Measurements from ENCODE around the gene ABCB6.
A peak's percentile ranks its signal among the peaks of the same experiment; 100 is the strongest.

ABCB6 gene

DNA sequence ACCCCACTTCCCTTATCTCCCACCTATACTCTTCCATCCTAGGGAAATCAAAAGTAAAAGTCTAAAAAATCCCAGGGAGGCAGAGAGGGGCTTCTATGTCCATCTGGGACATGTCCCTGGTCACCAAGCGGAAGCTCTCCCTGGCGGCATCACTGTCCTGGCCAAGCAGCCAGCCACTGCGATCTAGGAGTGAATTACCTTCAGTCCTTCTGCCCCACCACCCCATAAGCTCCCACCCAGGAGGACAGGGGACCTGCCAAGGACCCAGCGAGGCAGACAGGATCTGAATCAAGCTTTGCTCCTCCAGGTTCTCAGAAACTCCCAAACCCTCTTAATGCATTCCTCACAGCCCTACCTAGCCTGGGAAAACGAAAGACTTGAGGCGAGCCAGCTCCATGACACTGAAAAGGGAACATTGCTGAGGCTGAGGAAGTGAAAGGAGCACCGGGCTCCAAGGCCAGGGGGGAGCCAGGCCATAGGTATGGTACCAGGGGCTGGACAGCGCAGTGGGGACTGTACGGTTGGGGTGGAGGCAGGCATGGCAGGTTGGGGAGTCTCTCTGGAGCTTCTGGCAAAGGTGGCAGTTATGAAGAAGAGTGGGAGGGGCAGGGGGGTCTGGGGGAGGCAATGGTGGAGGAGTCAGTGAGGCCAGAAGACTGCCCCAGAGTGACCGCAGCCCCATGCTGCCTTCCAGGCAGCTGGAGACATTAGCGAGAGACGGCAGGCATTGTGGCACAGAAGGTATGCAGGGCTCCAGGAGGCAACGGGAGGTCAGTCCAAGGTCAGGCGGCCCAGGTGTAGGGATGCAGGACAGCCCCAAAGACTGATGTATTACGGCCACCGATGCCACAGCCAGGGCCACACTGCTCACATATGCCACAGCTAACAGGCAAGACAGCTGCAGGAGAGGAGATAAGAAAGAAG is 46.3 kb downstream of the ABCB6 start:
- H3K9me3 ChIP-seq (ENCODE audit: control extremely low read depth in 1 of 5, control insufficient read depth in 4 of 5, insufficient read depth in 2 of 5, low read depth in 1 of 5, low read length in 4 of 5): no peaks in the 10 kb centered on the region
- H3K27ac ChIP-seq (ENCODE audit: insufficient read depth in 1 of 2, low read depth in 1 of 2, low read length in 2 of 2, poor library complexity in 1 of 2, severe bottlenecking in 2 of 2): no peak overlapping the region
- 93% methylated on average over 12 of the region's 16 CpGs for WGBS (ENCODE audit: insufficient coverage)
- ChIA-PET CTCF (interaction anchor here (0.9 to 9.4 kb wide), 13 partner anchors 8 to 179 kb away, joined by 3 to 238 read pairs (median 4); partner anchors contain the start of genes ABCB6, DNAJB2, NHEJ1 and ZFAND2B), POLR2A (interaction anchor here (0.7 to 1.6 kb wide), 2 partner anchors 10 to 34 kb away, joined by 4 to 6 read pairs; partner anchors contain the start of gene ZFAND2B)
- no peak overlapping the region for H3K4me3 ChIP-seq (ENCODE audit: control insufficient read depth in 1 of 7, extremely low read depth in 1 of 7, insufficient read depth in 4 of 7, low read depth in 2 of 7, low read length in 6 of 7)
- peaks cover 9 to 37% (median 23%) of the 10 kb centered on the region in 4 experiments for H3K36me3 ChIP-seq (ENCODE audit: control insufficient read depth in 4 of 4, insufficient read depth in 4 of 4, low read length in 3 of 4)
- DNase-seq: no peak
- H3K27me3 ChIP-seq (replicated peaks in 2 of 5; ENCODE audit: control insufficient read depth in 4 of 5, insufficient read depth in 5 of 5, low read length in 4 of 5): no peaks in the 10 kb centered on the region
- peaks cover 6 to 29% (median 24%) of the 10 kb centered on the region in 4 experiments for H3K4me1 ChIP-seq (ENCODE audit: control extremely low read depth in 1 of 4, control insufficient read depth in 4 of 4, insufficient read depth in 4 of 4, low read length in 3 of 4)

DNA sequence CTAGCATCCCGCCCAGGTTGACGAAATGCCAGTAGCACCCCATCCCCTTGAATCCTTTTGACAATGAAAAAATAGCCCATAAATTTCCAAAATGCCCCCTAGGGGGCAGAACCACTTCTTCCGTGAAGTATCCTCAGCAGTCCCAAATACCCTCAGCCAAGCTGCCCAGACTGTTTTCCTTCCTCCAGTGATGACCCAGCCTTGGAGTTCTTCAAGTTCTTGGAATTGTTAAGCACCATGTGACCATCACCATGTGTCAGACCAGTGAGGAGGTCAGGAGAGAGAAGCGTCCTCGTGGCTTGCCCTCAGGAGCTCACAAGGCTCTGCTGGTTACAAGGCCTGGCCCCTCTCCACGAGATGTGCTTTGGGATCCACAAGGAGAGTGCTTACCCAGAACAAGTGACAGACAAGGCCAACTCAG is 47.5 kb downstream of the ABCB6 start:
- H3K27ac ChIP-seq (ENCODE audit: insufficient read depth in 1 of 2, low read depth in 1 of 2, low read length in 2 of 2, poor library complexity in 1 of 2, severe bottlenecking in 2 of 2): no peak overlapping the region
- 78% methylated on average over 5 of the region's 6 CpGs for WGBS (ENCODE audit: insufficient coverage)
- H3K4me1 ChIP-seq (ENCODE audit: control extremely low read depth in 1 of 4, control insufficient read depth in 4 of 4, insufficient read depth in 4 of 4, low read length in 3 of 4): peaks cover 5 to 23% (median 15%) of the 10 kb centered on the region in 4 experiments
- H3K9me3 ChIP-seq (ENCODE audit: control extremely low read depth in 1 of 5, control insufficient read depth in 4 of 5, insufficient read depth in 2 of 5, low read depth in 1 of 5, low read length in 4 of 5): no peaks in the 10 kb centered on the region
- CTCF ChIA-PET: interaction anchor here (0.8 to 9.4 kb wide), 15 partner anchors 10 to 128 kb away, joined by 3 to 238 read pairs (median 4); partner anchors contain the start of genes ABCB6, ANKZF1, ATG9A and DNAJB2
- DNase-seq: peak in 2 of 3 donors; percentile 43 to 58
- POLR2A ChIA-PET: interaction anchor here (0.6 to 1.6 kb wide), 2 partner anchors 35 to 39 kb away, joined by 3 to 6 read pairs; partner anchors contain the start of gene ZFAND2B
- H3K4me3 ChIP-seq (ENCODE audit: control insufficient read depth in 1 of 7, extremely low read depth in 1 of 7, insufficient read depth in 4 of 7, low read depth in 2 of 7, low read length in 6 of 7): no peak overlapping the region
- H3K27me3 ChIP-seq (replicated peaks in 2 of 5; ENCODE audit: control insufficient read depth in 4 of 5, insufficient read depth in 5 of 5, low read length in 4 of 5): no peaks in the 10 kb centered on the region
- peaks cover 9 to 37% (median 23%) of the 10 kb centered on the region in 4 experiments for H3K36me3 ChIP-seq (ENCODE audit: control insufficient read depth in 4 of 4, insufficient read depth in 4 of 4, low read length in 3 of 4)

DNA sequence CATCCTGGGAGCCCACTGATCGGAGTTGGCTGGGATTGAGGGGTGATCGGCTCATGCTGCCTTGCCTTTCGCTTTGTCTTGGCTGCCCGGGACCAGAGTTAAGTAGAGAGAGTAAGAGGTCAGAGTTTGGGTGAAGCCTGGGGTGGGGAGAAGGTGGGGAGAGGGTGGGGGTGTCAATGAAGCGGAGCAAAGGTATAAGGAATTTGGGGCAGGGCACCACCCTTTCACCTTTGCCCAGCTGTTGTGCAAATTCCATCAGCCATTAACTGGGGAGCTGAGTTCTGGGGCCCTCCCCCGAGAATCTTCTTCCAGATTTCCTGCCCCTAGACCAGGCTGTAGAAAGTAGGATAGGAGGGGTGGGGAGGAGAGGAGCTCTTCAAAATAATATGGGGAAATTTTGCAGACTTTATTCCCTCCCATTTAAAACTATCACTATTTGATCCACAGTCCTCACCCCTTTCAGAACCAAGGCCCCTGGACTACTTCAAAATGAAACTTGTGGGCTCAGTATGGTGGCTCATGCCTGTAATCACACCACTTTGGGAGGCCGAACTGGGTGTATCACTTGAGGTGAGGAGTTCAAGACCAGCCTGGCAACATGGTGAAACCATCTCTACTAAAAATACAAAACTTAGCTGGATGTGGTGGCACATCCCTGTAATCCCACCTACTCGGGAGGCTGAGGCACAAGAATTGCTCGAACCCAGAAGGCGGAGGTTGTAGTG is 48.7 kb downstream of the ABCB6 start, which contains the start of gene SLC23A3:
SLC23A3 (minus strand) TSS at position 100 of the 725 bp plus-strand sequence; CDS start at position 55, 45 bp downstream.
- Histone ChIP-seq H3K27ac (ENCODE audit: insufficient read depth in 1 of 2, low read depth in 1 of 2, low read length in 2 of 2, poor library complexity in 1 of 2, severe bottlenecking in 2 of 2) (no peak within 1 kb of the TSS), H3K9me3 (ENCODE audit: control extremely low read depth in 1 of 5, control insufficient read depth in 4 of 5, insufficient read depth in 2 of 5, low read depth in 1 of 5, low read length in 4 of 5) (no peaks in the 10 kb centered on the region), H3K27me3 (replicated peaks in 2 of 5; ENCODE audit: control insufficient read depth in 4 of 5, insufficient read depth in 5 of 5, low read length in 4 of 5) (no peaks in the 10 kb centered on the region), H3K36me3 (ENCODE audit: control insufficient read depth in 4 of 4, insufficient read depth in 4 of 4, low read length in 3 of 4) (peaks cover 9 to 37% (median 23%) of the 10 kb centered on the region in 4 experiments), H3K4me1 (ENCODE audit: control extremely low read depth in 1 of 4, control insufficient read depth in 4 of 4, insufficient read depth in 4 of 4, low read length in 3 of 4) (peaks cover 0 to 14% (median 5%) of the 10 kb centered on the region in 4 experiments), H3K4me3 (ENCODE audit: control insufficient read depth in 1 of 7, extremely low read depth in 1 of 7, insufficient read depth in 4 of 7, low read depth in 2 of 7, low read length in 6 of 7) (no peak within 1 kb of the TSS)
- 100% methylated on average over 2 of the region's 10 CpGs for WGBS (ENCODE audit: insufficient coverage)
- ChIA-PET POLR2A (no interaction called here), CTCF (interaction anchor here (1.2 to 9.4 kb wide), 7 partner anchors 9 to 130 kb away, joined by 3 to 238 read pairs (median 8); partner anchors contain the start of genes ABCB6, ANKZF1, ATG9A and NHEJ1)
- DNase-seq: no peak

DNA sequence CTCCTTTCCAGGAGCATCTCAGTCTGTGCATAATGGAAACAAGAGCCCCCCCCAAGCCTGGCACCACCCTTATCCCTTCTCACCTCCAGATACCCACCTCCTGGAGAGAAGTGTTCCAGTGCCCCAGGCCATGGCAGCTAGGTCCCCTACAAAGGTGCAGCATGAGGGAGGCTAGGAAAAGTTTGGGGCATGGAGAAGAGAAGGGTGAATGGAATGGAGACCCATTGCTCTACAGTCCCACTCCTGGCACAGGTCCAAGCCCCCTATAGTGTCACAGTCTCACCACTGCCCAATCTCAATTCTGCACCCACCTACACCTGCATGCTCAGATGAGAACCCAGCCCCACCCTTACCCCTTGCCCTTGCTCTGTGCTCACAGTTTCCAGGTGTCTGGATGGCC is 49.8 kb downstream of the ABCB6 start:
- Histone ChIP-seq H3K4me3 (ENCODE audit: control insufficient read depth in 1 of 7, extremely low read depth in 1 of 7, insufficient read depth in 4 of 7, low read depth in 2 of 7, low read length in 6 of 7) (no peak overlapping the region), H3K27ac (ENCODE audit: insufficient read depth in 1 of 2, low read depth in 1 of 2, low read length in 2 of 2, poor library complexity in 1 of 2, severe bottlenecking in 2 of 2) (no peak overlapping the region), H3K9me3 (ENCODE audit: control extremely low read depth in 1 of 5, control insufficient read depth in 4 of 5, insufficient read depth in 2 of 5, low read depth in 1 of 5, low read length in 4 of 5) (no peaks in the 10 kb centered on the region), H3K27me3 (replicated peaks in 2 of 5; ENCODE audit: control insufficient read depth in 4 of 5, insufficient read depth in 5 of 5, low read length in 4 of 5) (no peaks in the 10 kb centered on the region), H3K36me3 (ENCODE audit: control insufficient read depth in 4 of 4, insufficient read depth in 4 of 4, low read length in 3 of 4) (peaks cover 3 to 25% (median 14%) of the 10 kb centered on the region in 4 experiments), H3K4me1 (ENCODE audit: control extremely low read depth in 1 of 4, control insufficient read depth in 4 of 4, insufficient read depth in 4 of 4, low read length in 3 of 4) (peaks cover 0 to 11% (median 5%) of the 10 kb centered on the region in 4 experiments)
- no peak for DNase-seq
- CTCF ChIA-PET: interaction anchor here (4.3 to 9.4 kb wide), 3 partner anchors 12 to 45 kb away, joined by 42 to 238 read pairs (median 111); partner anchors contain the start of genes ABCB6, NHEJ1 and ZFAND2B
- POLR2A ChIA-PET: no interaction called here

DNA sequence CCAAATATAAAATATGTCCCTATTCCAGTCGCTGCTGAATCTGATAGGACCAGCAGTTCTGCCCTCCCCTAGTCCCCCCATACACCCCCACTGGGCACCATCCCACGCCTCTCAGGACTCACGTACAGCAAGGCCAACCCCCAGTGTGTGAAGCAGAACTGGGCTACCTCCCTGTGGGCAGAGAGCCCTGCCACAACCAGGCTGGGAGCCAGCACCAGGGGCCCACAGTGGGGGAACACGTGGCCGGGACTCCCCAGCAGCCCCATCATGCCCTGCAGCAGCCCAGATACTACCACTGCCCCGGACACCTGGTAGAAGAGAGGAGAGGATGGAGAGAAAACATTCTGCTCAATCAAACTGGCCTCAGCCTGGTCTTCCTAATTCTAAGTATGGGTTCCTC is 50.2 kb downstream of the ABCB6 start:
- ChIA-PET POLR2A (no interaction called here), CTCF (interaction anchor here (9.4 kb wide), 1 partner anchor 45 kb away, joined by 238 read pairs; the partner anchor contains the start of genes ABCB6 and ZFAND2B)
- Histone ChIP-seq H3K4me3 (ENCODE audit: control insufficient read depth in 1 of 7, extremely low read depth in 1 of 7, insufficient read depth in 4 of 7, low read depth in 2 of 7, low read length in 6 of 7) (no peak overlapping the region), H3K27ac (ENCODE audit: insufficient read depth in 1 of 2, low read depth in 1 of 2, low read length in 2 of 2, poor library complexity in 1 of 2, severe bottlenecking in 2 of 2) (no peak overlapping the region), H3K4me1 (ENCODE audit: control extremely low read depth in 1 of 4, control insufficient read depth in 4 of 4, insufficient read depth in 4 of 4, low read length in 3 of 4) (peaks cover 0 to 11% (median 5%) of the 10 kb centered on the region in 4 experiments), H3K36me3 (ENCODE audit: control insufficient read depth in 4 of 4, insufficient read depth in 4 of 4, low read length in 3 of 4) (peaks cover 2 to 21% (median 11%) of the 10 kb centered on the region in 4 experiments), H3K27me3 (replicated peaks in 2 of 5; ENCODE audit: control insufficient read depth in 4 of 5, insufficient read depth in 5 of 5, low read length in 4 of 5) (no peaks in the 10 kb centered on the region), H3K9me3 (ENCODE audit: control extremely low read depth in 1 of 5, control insufficient read depth in 4 of 5, insufficient read depth in 2 of 5, low read depth in 1 of 5, low read length in 4 of 5) (no peaks in the 10 kb centered on the region)
- 32% methylated on average over 3 of the region's 6 CpGs for WGBS (ENCODE audit: insufficient coverage)
- peak in 2 of 3 donors; percentile 56 to 62 for DNase-seq

DNA sequence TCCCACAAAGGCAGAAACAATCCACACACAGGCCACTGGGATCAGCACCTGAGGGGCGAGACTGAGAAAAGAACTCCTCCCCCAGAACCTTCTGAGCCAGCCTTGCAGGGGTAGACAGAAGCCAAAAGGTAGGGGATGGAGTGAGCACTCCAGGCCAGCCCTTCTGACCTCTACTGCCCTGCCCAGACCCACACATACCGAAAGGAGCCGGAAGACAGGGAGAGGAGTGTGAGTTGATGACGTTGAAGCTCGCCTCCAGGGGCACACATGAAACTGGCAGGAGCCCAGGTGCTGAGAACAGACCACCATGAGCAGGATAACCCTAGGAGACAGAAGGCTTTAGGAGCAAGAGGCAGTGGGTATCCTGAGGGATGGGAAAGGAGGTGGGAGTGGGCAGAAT is 50.8 kb downstream of the ABCB6 start:
- Histone ChIP-seq H3K27ac (ENCODE audit: insufficient read depth in 1 of 2, low read depth in 1 of 2, low read length in 2 of 2, poor library complexity in 1 of 2, severe bottlenecking in 2 of 2) (no peak overlapping the region), H3K9me3 (ENCODE audit: control extremely low read depth in 1 of 5, control insufficient read depth in 4 of 5, insufficient read depth in 2 of 5, low read depth in 1 of 5, low read length in 4 of 5) (no peaks in the 10 kb centered on the region), H3K4me3 (ENCODE audit: control insufficient read depth in 1 of 7, extremely low read depth in 1 of 7, insufficient read depth in 4 of 7, low read depth in 2 of 7, low read length in 6 of 7) (no peak overlapping the region), H3K36me3 (ENCODE audit: control insufficient read depth in 4 of 4, insufficient read depth in 4 of 4, low read length in 3 of 4) (peaks cover 2 to 17% (median 9%) of the 10 kb centered on the region in 4 experiments), H3K27me3 (replicated peaks in 2 of 5; ENCODE audit: control insufficient read depth in 4 of 5, insufficient read depth in 5 of 5, low read length in 4 of 5) (no peaks in the 10 kb centered on the region), H3K4me1 (ENCODE audit: control extremely low read depth in 1 of 4, control insufficient read depth in 4 of 4, insufficient read depth in 4 of 4, low read length in 3 of 4) (peaks cover 0 to 11% (median 5%) of the 10 kb centered on the region in 4 experiments)
- DNase-seq: no peak
- ChIA-PET CTCF (no interaction called here), POLR2A (no interaction called here)
- WGBS (ENCODE audit: insufficient coverage): 89% methylated on average over 5 of the region's 5 CpGs

Measured in common myeloid progenitor, CD34-positive (primary cell).